Activated T-helper 1 cell treated with anti-CD3 and anti-CD28 coated beads, Interleukin-12 subunit alpha, Interleukin-12 subunit beta, Interleukin-2, Interleukin-4 antibody, amounts not matched to agents 30 ng/mL and 10 ng/mL and 1 ng/mL, durations not matched to agents 14 hours and 24 hours and 36 hours (primary cell): ENCODE data around the gene TP53. TPM values are rescaled to one million over a fixed set of nuclear protein-coding genes. Genes with fewer than 3 reads are reported as not detected.
"Not testable (repeated sequence)": the region's sequence is repeated elsewhere in the genome, so short reads cannot be mapped to it uniquely, and the experiment has no call there.

ENCODE experiments used
- DNase-seq: peaks from one replicate; pipeline ENCODE4 v3.0.0; 2021; ENCODE audit warnings: low spot score
- H3K27ac Mint-ChIP-seq: one replicate; pipeline ENCODE4 v1.8.0; 2021; ENCODE audit warnings: mild to moderate bottlenecking, mixed read lengths
- H3K27me3 Mint-ChIP-seq: one replicate; pipeline ENCODE4 v1.8.0; 2022; ENCODE audit warnings: mild to moderate bottlenecking, moderate library complexity, mixed read lengths; ENCODE audit not compliant: insufficient read depth
- H3K36me3 Mint-ChIP-seq: one replicate; pipeline ENCODE4 v1.8.0; 2021; ENCODE audit warnings: low read depth, mixed read lengths
- H3K4me1 Mint-ChIP-seq: one replicate; pipeline ENCODE4 v1.8.0; 2021; ENCODE audit warnings: low read depth, mixed read lengths
- H3K4me3 Mint-ChIP-seq: one replicate; pipeline ENCODE4 v1.8.0; 2021; ENCODE audit warnings: mild to moderate bottlenecking, moderate library complexity, mixed read lengths
- H3K9me3 Mint-ChIP-seq: one replicate; pipeline ENCODE4 v1.8.0; 2021; ENCODE audit warnings: mixed read lengths
- intact Hi-C: fragments of 100-400 bp; cut with micrococcal nuclease; formaldehyde crosslinking; loops from one replicate; pipeline ENCODE4 v1.15.1; 2024
- total RNA-seq: library from RNA; stranded (reverse); gene quantifications from 2 replicates; pipeline ENCODE4 v1.2.3, GENCODE V29; 2022

The TP53 gene
- total RNA-seq, 1 donor from 2014 or later = 172 TPM

GRCh38 chr17:7651665-7652387 lies 35.5 kb downstream of the TP53 start:
- no peak for DNase-seq
- H3K27me3 Mint-ChIP-seq = peaks cover 52% of the 10 kb centered on the region
- no peak overlapping the region for H3K4me3 Mint-ChIP-seq
- H3K36me3 Mint-ChIP-seq = no peaks in the 10 kb centered on the region
- H3K4me1 Mint-ChIP-seq = peaks cover 11% of the 10 kb centered on the region
- intact Hi-C loops = no loop called here
- H3K27ac Mint-ChIP-seq = no peak overlapping the region
- no peaks in the 10 kb centered on the region for H3K9me3 Mint-ChIP-seq

GRCh38 chr17:7651097-7651664 lies 36.1 kb downstream of the TP53 start:
- Mint-ChIP-seq H3K27me3 (peaks cover 53% of the 10 kb centered on the region), H3K4me1 (peaks cover 11% of the 10 kb centered on the region), H3K9me3 (no peaks in the 10 kb centered on the region), H3K27ac (no peak overlapping the region), H3K36me3 (no peaks in the 10 kb centered on the region), H3K4me3 (peak overlapping the region; percentile 78)
- no peak for DNase-seq
- intact Hi-C loops = no loop called here

GRCh38 chr17:7650509-7651096 lies 36.7 kb downstream of the TP53 start, which contains the start of gene ATP1B2:
ATP1B2 (plus strand) TSS chr17:7650926; CDS start chr17:7651519, 593 bp downstream.
- H3K4me1 Mint-ChIP-seq = peaks cover 11% of the 10 kb centered on the region
- no peak within 1 kb of the TSS for H3K27ac Mint-ChIP-seq
- H3K36me3 Mint-ChIP-seq = no peaks in the 10 kb centered on the region
- intact Hi-C loops = loop anchor here (1.0 kb wide), 3 partner anchors 23 to 38 kb away; partner anchors contain the start of genes SAT2 and WRAP53
- DNase-seq = peak; percentile 60
- H3K27me3 Mint-ChIP-seq = peaks cover 53% of the 10 kb centered on the region
- no peaks in the 10 kb centered on the region for H3K9me3 Mint-ChIP-seq
- H3K4me3 Mint-ChIP-seq = peak within 1 kb of the TSS; percentile 84

GRCh38 chr17:7647018-7647417 lies 40.3 kb downstream of the TP53 start:
- H3K27me3 Mint-ChIP-seq = peaks cover 36% of the 10 kb centered on the region
- no peaks in the 10 kb centered on the region for H3K9me3 Mint-ChIP-seq
- no peak for DNase-seq
- H3K36me3 Mint-ChIP-seq = no peaks in the 10 kb centered on the region
- no peak overlapping the region for H3K4me3 Mint-ChIP-seq
- peaks cover 18% of the 10 kb centered on the region for H3K4me1 Mint-ChIP-seq
- intact Hi-C loops = no loop called here
- H3K27ac Mint-ChIP-seq = no peak overlapping the region

GRCh38 chr17:7646457-7646856 lies 40.8 kb downstream of the TP53 start:
- Mint-ChIP-seq H3K4me3 (no peak overlapping the region), H3K27me3 (peaks cover 33% of the 10 kb centered on the region), H3K27ac (no peak overlapping the region), H3K36me3 (no peaks in the 10 kb centered on the region), H3K4me1 (peaks cover 24% of the 10 kb centered on the region), H3K9me3 (no peaks in the 10 kb centered on the region)
- DNase-seq = no peak
- intact Hi-C loops = no loop called here

- Mint-ChIP-seq H3K27ac (no peak overlapping the region), H3K4me1 (peaks cover 16% of the 10 kb centered on the region), H3K9me3 (no peaks in the 10 kb centered on the region), H3K27me3 (peaks cover 19% of the 10 kb centered on the region), H3K4me3 (no peak overlapping the region), H3K36me3 (no peaks in the 10 kb centered on the region)
- DNase-seq = no peak
- intact Hi-C loops = no loop called here
Measured at GRCh38 chr17:7644775-7645174, 42.5 kb downstream of the TP53 start.

- H3K9me3 Mint-ChIP-seq, H3K27me3 Mint-ChIP-seq, intact Hi-C loops, H3K27ac Mint-ChIP-seq, H3K36me3 Mint-ChIP-seq: not testable (repeated sequence)
- H3K4me3 Mint-ChIP-seq = peak overlapping the region; percentile 38
- H3K4me1 Mint-ChIP-seq = peaks cover 15% of the 10 kb centered on the region
- peak; percentile 10 for DNase-seq
Measured at GRCh38 chr17:7641635-7642034, 45.7 kb downstream of the TP53 start.

- Mint-ChIP-seq H3K27ac (no peak overlapping the region), H3K4me3 (no peak overlapping the region), H3K9me3 (no peaks in the 10 kb centered on the region), H3K4me1 (peaks cover 15% of the 10 kb centered on the region), H3K27me3 (peaks cover 7% of the 10 kb centered on the region), H3K36me3 (no peaks in the 10 kb centered on the region)
- DNase-seq = no peak
- intact Hi-C loops = no loop called here
Measured at GRCh38 chr17:7640783-7641182, 46.5 kb downstream of the TP53 start.

- no peaks in the 10 kb centered on the region for H3K4me1 Mint-ChIP-seq
- H3K36me3 Mint-ChIP-seq = no peaks in the 10 kb centered on the region
- intact Hi-C loops = no loop called here
- no peak overlapping the region for H3K27ac Mint-ChIP-seq
- no peak for DNase-seq
- H3K27me3 Mint-ChIP-seq = peaks cover 9% of the 10 kb centered on the region
- H3K4me3 Mint-ChIP-seq = no peak overlapping the region
- no peaks in the 10 kb centered on the region for H3K9me3 Mint-ChIP-seq
Measured at GRCh38 chr17:7636163-7636562, 51.1 kb downstream of the TP53 start.

- Mint-ChIP-seq H3K9me3 (no peaks in the 10 kb centered on the region), H3K4me1 (no peaks in the 10 kb centered on the region), H3K27me3 (peaks cover 8% of the 10 kb centered on the region), H3K27ac (no peak overlapping the region), H3K4me3 (no peak overlapping the region), H3K36me3 (no peaks in the 10 kb centered on the region)
- intact Hi-C loops = no loop called here
- no peak for DNase-seq
Measured at GRCh38 chr17:7634384-7634783, 52.9 kb downstream of the TP53 start.

- no peak for DNase-seq
- Mint-ChIP-seq H3K27ac (no peak overlapping the region), H3K4me3 (no peak overlapping the region), H3K9me3 (no peaks in the 10 kb centered on the region), H3K4me1 (peaks cover 4% of the 10 kb centered on the region), H3K27me3 (peaks cover 3% of the 10 kb centered on the region), H3K36me3 (no peaks in the 10 kb centered on the region)
- intact Hi-C loops = no loop called here
Measured at GRCh38 chr17:7633093-7633492, 54.2 kb downstream of the TP53 start.

- H3K9me3 Mint-ChIP-seq = no peaks in the 10 kb centered on the region
- peaks cover 3% of the 10 kb centered on the region for H3K27me3 Mint-ChIP-seq
- intact Hi-C loops = loop anchor here (1.0 kb wide), 1 partner anchor 56 kb away; the partner anchor contains the start of gene WRAP53
- no peak overlapping the region for H3K4me3 Mint-ChIP-seq
- no peaks in the 10 kb centered on the region for H3K36me3 Mint-ChIP-seq
- H3K4me1 Mint-ChIP-seq = peaks cover 7% of the 10 kb centered on the region
- peak; percentile 19 for DNase-seq
- H3K27ac Mint-ChIP-seq = no peak overlapping the region
Measured at GRCh38 chr17:7632492-7632894, 54.8 kb downstream of the TP53 start.
